ENCODE data around the gene HS3ST4. TPM values are rescaled to one million over a fixed set of nuclear protein-coding genes. Genes with fewer than 3 reads are reported as not detected.
A peak's percentile ranks its signal among the peaks of the same experiment; 100 is the strongest.

The HS3ST4 gene
- polyA plus RNA-seq, 1 donor (not counting 4 experiments of a cell fraction or from before 2014, with no cell fraction given) = not detected

DNA sequence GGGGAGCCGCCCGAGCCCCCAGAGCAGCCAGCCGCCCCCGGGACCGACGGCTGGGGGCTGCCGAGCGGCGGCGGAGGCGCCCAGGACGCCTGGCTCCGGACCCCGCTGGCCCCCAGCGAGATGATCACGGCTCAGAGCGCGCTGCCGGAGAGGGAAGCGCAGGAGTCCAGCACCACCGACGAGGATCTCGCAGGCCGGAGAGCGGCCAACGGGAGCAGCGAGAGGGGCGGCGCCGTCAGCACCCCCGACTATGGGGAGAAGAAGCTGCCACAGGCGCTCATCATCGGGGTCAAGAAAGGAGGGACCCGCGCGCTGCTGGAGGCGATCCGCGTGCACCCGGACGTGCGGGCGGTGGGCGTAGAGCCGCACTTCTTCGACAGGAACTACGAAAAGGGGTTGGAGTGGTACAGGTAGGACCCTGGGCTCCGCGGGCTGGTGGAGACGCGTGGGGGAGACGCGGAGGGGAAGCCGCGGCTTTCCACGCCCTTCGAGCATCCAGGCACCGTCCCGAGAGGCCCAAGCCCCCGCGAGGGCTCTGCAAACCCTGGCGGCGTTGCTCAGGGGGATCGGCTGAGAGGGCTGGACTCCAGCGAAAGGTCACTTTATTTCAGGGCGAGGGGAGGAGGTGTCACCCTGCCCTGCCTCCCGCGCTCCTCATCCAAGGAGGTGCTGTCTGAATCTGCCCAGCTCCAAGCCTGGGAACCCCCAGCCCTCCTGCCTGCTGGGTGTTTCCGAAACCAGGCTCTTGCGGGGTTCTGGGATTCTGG lies 1.2 kb downstream of the HS3ST4 start:
- Histone ChIP-seq H3K79me2 (ENCODE audit: control insufficient read depth, insufficient read depth, low read length) (no peaks in the 10 kb centered on the region), H3K9me3 (ENCODE audit: control insufficient read depth, low read depth, low read length) (no peaks in the 10 kb centered on the region), H3K4me3 (ENCODE audit: control insufficient read depth in 2 of 3, extremely low read depth in 1 of 3, insufficient read depth in 2 of 3, low read depth in 1 of 3, low read length in 3 of 3) (no peak overlapping the region), H3K9me1 (ENCODE audit: control insufficient read depth, extremely low read depth, insufficient read depth, low read length) (no peaks in the 10 kb centered on the region), H3K27ac (ENCODE audit: control insufficient read depth, insufficient read depth, low read length) (no peak overlapping the region), H2AFZ (ENCODE audit: control insufficient read depth, low read length) (no peak overlapping the region), H3K36me3 (ENCODE audit: control insufficient read depth in 2 of 2, extremely low read depth in 1 of 2, insufficient read depth in 2 of 2, low read length in 2 of 2) (no peaks in the 10 kb centered on the region), H3K4me1 (ENCODE audit: control insufficient read depth, extremely low read depth, insufficient read depth, low read length) (no peaks in the 10 kb centered on the region), H3K27me3 (ENCODE audit: control insufficient read depth, extremely low read depth, insufficient read depth, low read length) (peaks cover 39% of the 10 kb centered on the region), H4K20me1 (ENCODE audit: control insufficient read depth, extremely low read depth, insufficient read depth, low read length) (no peaks in the 10 kb centered on the region), H3K4me2 (ENCODE audit: control insufficient read depth, extremely low read depth, insufficient read depth, low read depth, low read length) (no peak overlapping the region), H3K9ac (ENCODE audit: control insufficient read depth, extremely low read depth, insufficient read depth, low read length) (no peak overlapping the region)
- FAIRE-seq = no peak
- dilution Hi-C loops (cut with MboI; ENCODE audit: extremely low pct_ligation_motif_present, low sequenced_read_pairs) = no loop called here
- no peak for DNase-seq (ENCODE audit: low read depth, low spot score)
- TF ChIP-seq EZH2 (IDR thresholded peaks at IDR 0.05; ENCODE audit: low read length) = peak; percentile 88
- TF ChIP-seq, protein P1, sequence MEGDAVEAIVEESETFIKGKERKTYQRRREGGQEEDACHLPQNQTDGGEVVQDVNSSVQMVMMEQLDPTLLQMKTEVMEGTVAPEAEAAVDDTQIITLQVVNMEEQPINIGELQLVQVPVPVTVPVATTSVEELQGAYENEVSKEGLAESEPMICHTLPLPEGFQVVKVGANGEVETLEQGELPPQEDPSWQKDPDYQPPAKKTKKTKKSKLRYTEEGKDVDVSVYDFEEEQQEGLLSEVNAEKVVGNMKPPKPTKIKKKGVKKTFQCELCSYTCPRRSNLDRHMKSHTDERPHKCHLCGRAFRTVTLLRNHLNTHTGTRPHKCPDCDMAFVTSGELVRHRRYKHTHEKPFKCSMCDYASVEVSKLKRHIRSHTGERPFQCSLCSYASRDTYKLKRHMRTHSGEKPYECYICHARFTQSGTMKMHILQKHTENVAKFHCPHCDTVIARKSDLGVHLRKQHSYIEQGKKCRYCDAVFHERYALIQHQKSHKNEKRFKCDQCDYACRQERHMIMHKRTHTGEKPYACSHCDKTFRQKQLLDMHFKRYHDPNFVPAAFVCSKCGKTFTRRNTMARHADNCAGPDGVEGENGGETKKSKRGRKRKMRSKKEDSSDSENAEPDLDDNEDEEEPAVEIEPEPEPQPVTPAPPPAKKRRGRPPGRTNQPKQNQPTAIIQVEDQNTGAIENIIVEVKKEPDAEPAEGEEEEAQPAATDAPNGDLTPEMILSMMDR (optimal IDR thresholded peaks at IDR 0.05 in 1 of 3, IDR thresholded peaks at IDR 0.05 in 1 of 3, conservative IDR thresholded peaks at IDR 0.05 in 1 of 3; ENCODE audit: extremely low read depth in 1 of 3, insufficient read depth in 2 of 3, low read length in 3 of 3) = no peak

DNA sequence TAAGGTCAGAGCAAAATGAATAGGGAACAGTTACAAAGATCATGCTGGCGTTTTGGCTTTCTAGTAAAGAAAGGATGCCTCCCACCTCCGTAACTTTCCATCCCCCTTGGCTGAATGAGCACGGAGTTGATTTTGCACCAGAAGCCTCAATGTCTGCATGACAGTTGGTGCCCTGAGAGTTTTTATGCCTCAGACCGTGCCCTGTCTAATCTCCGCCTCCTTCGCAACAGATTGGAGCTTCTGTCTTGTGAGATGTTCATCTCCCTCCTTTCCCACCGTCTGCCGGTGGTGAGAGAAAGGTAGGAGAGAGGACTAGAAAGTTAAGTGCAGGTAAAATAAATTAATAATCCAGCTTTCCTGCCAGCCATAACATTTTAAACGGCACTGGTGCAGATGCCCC lies 1.9 kb downstream of the HS3ST4 start:
- FAIRE-seq = no peak
- Histone ChIP-seq H3K79me2 (ENCODE audit: control insufficient read depth, insufficient read depth, low read length) (no peaks in the 10 kb centered on the region), H3K4me1 (ENCODE audit: control insufficient read depth, extremely low read depth, insufficient read depth, low read length) (no peaks in the 10 kb centered on the region), H3K9ac (ENCODE audit: control insufficient read depth, extremely low read depth, insufficient read depth, low read length) (no peak overlapping the region), H2AFZ (ENCODE audit: control insufficient read depth, low read length) (no peak overlapping the region), H3K4me3 (ENCODE audit: control insufficient read depth in 2 of 3, extremely low read depth in 1 of 3, insufficient read depth in 2 of 3, low read depth in 1 of 3, low read length in 3 of 3) (no peak overlapping the region), H3K9me1 (ENCODE audit: control insufficient read depth, extremely low read depth, insufficient read depth, low read length) (no peaks in the 10 kb centered on the region), H3K36me3 (ENCODE audit: control insufficient read depth in 2 of 2, extremely low read depth in 1 of 2, insufficient read depth in 2 of 2, low read length in 2 of 2) (no peaks in the 10 kb centered on the region), H3K4me2 (ENCODE audit: control insufficient read depth, extremely low read depth, insufficient read depth, low read depth, low read length) (no peak overlapping the region), H3K9me3 (ENCODE audit: control insufficient read depth, low read depth, low read length) (no peaks in the 10 kb centered on the region), H4K20me1 (ENCODE audit: control insufficient read depth, extremely low read depth, insufficient read depth, low read length) (no peaks in the 10 kb centered on the region), H3K27ac (ENCODE audit: control insufficient read depth, insufficient read depth, low read length) (no peak overlapping the region), H3K27me3 (ENCODE audit: control insufficient read depth, extremely low read depth, insufficient read depth, low read length) (peaks cover 39% of the 10 kb centered on the region)
- dilution Hi-C loops (cut with MboI; ENCODE audit: extremely low pct_ligation_motif_present, low sequenced_read_pairs) = no loop called here
- no peak for TF ChIP-seq EZH2 (IDR thresholded peaks at IDR 0.05; ENCODE audit: low read length)
- TF ChIP-seq, protein P1 (optimal IDR thresholded peaks at IDR 0.05 in 1 of 3, IDR thresholded peaks at IDR 0.05 in 1 of 3, conservative IDR thresholded peaks at IDR 0.05 in 1 of 3; ENCODE audit: extremely low read depth in 1 of 3, insufficient read depth in 2 of 3, low read length in 3 of 3) = no peak
- no peak for DNase-seq (ENCODE audit: low read depth, low spot score)
